ENCODE data around the gene TLX2. TPM values are rescaled to one million over a fixed set of nuclear protein-coding genes. Genes with fewer than 3 reads are reported as not detected.

Gene TLX2
- total and polyA plus RNA-seq, 2 of the 8 experiments (the other 6 are each of a cell fraction or from before 2014, with no cell fraction given) = 0.06 to 0.17 TPM

- Histone ChIP-seq H4K5ac (ENCODE audit: insufficient read length, low read depth, low read length) (no peak overlapping the region), H2BK120ac (replicated peaks; ENCODE audit: low read depth, low read length) (no peak overlapping the region), H3K79me1 (ENCODE audit: low read depth, low read length) (no peaks in the 10 kb centered on the region), H3K79me2 (ENCODE audit: control insufficient read depth in 1 of 2, insufficient read depth in 2 of 2, low read length in 2 of 2) (no peaks in the 10 kb centered on the region), H4K91ac (replicated peaks; ENCODE audit: insufficient read length, low read length) (no peak overlapping the region), H4K20me1 (replicated peaks in 1 of 2; ENCODE audit: control insufficient read depth in 1 of 2, insufficient read depth in 2 of 2, low read length in 2 of 2) (peaks cover 0 to 4% of the 10 kb centered on the region in 2 experiments), H3K4ac (replicated peaks; ENCODE audit: insufficient read length, low read depth, low read length) (no peak overlapping the region), H3K23ac (ENCODE audit: insufficient read length) (no peak overlapping the region), H2BK15ac (ENCODE audit: low read length) (peak overlapping the region; percentile 72; the same call in 1 of the 2 replicates), H2BK12ac (ENCODE audit: low read depth, low read length) (0 out of 2 replicates have a peak overlapping the region, but pooled peaks have one; percentile 23), H3K27me3 (replicated peaks in 1 of 4; ENCODE audit: control insufficient read depth in 3 of 4, extremely low read depth in 1 of 4, insufficient read depth in 3 of 4, low read length in 3 of 4) (peaks cover 0 to 21% (median 16%) of the 10 kb centered on the region in 4 experiments; a peak in 6 of 7 replicates), H3K4me3 (ENCODE audit: extremely low read depth in 1 of 4, insufficient read depth in 2 of 4, low read depth in 3 of 4, low read length in 4 of 4) (no peak overlapping the region), H3K36me3 (ENCODE audit: control insufficient read depth in 2 of 4, insufficient read depth in 4 of 4, low read length in 3 of 4) (no peaks in the 10 kb centered on the region; a peak in 1 of 8 replicates), H2AFZ (ENCODE audit: low read length) (no peak overlapping the region), H2BK5ac (ENCODE audit: low read depth, low read length) (no peak overlapping the region), H3K14ac (ENCODE audit: insufficient read length) (no peak overlapping the region), H3K23me2 (ENCODE audit: low read depth, low read length) (no peaks in the 10 kb centered on the region), H3K56ac (replicated peaks; ENCODE audit: insufficient read length, low read depth, low read length) (no peak overlapping the region), H3K4me1 (replicated peaks in 1 of 4; ENCODE audit: control insufficient read depth in 3 of 4, insufficient read depth in 4 of 4, low read length in 3 of 4) (peaks cover 0 to 6% (median 4%) of the 10 kb centered on the region in 4 experiments; a peak in 6 of 7 replicates), H2AK5ac (ENCODE audit: low read depth, low read length) (peak overlapping the region; percentile 86; the same call in 1 of the 2 replicates), H3K9me3 (ENCODE audit: insufficient read depth in 2 of 2, low read depth in 1 of 2, low read length in 1 of 2) (no peaks in the 10 kb centered on the region), H2BK20ac (ENCODE audit: low read length) (0 out of 2 replicates have a peak overlapping the region, but pooled peaks have one; percentile 32), H3K27ac (ENCODE audit: low read depth, low read length) (no peak overlapping the region), H3K9ac (replicated peaks in 1 of 4; ENCODE audit: extremely low read depth in 1 of 4, low read depth in 3 of 4, low read length in 3 of 4) (no peak overlapping the region), H4K8ac (ENCODE audit: extremely low read depth, insufficient read depth, low read length) (no peak overlapping the region), H3K4me2 (ENCODE audit: insufficient read depth in 1 of 2, low read depth in 2 of 2, low read length in 2 of 2) (peak overlapping the region; percentile 8 to 15; a peak in 2 of 4 replicates), H3K18ac (ENCODE audit: extremely low read depth, low read length) (peak overlapping the region; percentile 71; the same call in 1 of the 2 replicates)
- FAIRE-seq (no peak), DNase-seq (ENCODE audit: low read depth in 1 of 2, low spot score in 2 of 2) (no peak)
- ChIA-PET POLR2A (ENCODE audit: partially characterized antibody) (interaction anchor here (1.0 to 1.5 kb wide), 2 partner anchors 17 to 120 kb away, joined by 3 read pairs; no protein-coding TSS in a partner anchor), CTCF (ENCODE audit: partially characterized antibody) (interaction anchor here (0.6 to 7.5 kb wide), 5 partner anchors 11 to 732 kb away, joined by 3 to 56 read pairs (median 7); partner anchors contain the start of gene STAMBP)
- WGBS, 2 experiments (ENCODE audit: extremely low coverage in 1 of 2, insufficient coverage in 1 of 2, insufficient read length in 1 of 2, insufficient replicate concordance in 2 of 2, low coverage in 1 of 2, low lambda C conversion rate in 2 of 2, missing lambda C conversion rate in 1 of 2) = 72% methylated on average over 6 of the region's 6 CpGs; no CpG with 5 or more reads in 1 of the 2 experiments
- no peak for TF ChIP-seq SP2 (IDR thresholded peaks at IDR 0.05; ENCODE audit: low read length)
- no peak for TF ChIP-seq GTF2F1 (IDR thresholded peaks at IDR 0.05; ENCODE audit: borderline replicate concordance, low read depth, low read length)
- TF ChIP-seq POU5F1 (IDR thresholded peaks at IDR 0.05; ENCODE audit: low read depth, low read length) = no peak
- TF ChIP-seq SP4 (IDR thresholded peaks at IDR 0.05; ENCODE audit: low read length) = no peak
- no peak for TF ChIP-seq GABPA (IDR thresholded peaks at IDR 0.05; ENCODE audit: borderline replicate concordance, insufficient read depth, low read length)
- TF ChIP-seq YY1 (IDR thresholded peaks at IDR 0.05; ENCODE audit: low read depth, low read length) = no peak
- no peak for TF ChIP-seq HDAC2 (IDR thresholded peaks at IDR 0.05; ENCODE audit: borderline replicate concordance in 1 of 2, low read depth in 2 of 2, low read length in 2 of 2)
- TF ChIP-seq PHF8 (conservative IDR thresholded peaks at IDR 0.05; ENCODE audit: low read depth, low read length) = no peak
- TF ChIP-seq CHD2 (IDR thresholded peaks at IDR 0.05; ENCODE audit: low read length) = no peak
- TF ChIP-seq RFX5 (IDR thresholded peaks at IDR 0.05; ENCODE audit: borderline replicate concordance, low read depth, low read length) = no peak
- no peak for TF ChIP-seq BCL11A (IDR thresholded peaks at IDR 0.05; ENCODE audit: low read depth in 2 of 2, low read length in 2 of 2)
- no peak for TF ChIP-seq TAF1 (IDR thresholded peaks at IDR 0.05; ENCODE audit: low read depth, low read length)
- TF ChIP-seq KDM4A (IDR thresholded peaks at IDR 0.05; ENCODE audit: low read depth, low read length, severe bottlenecking) = no peak
- no peak for TF ChIP-seq TEAD4 (IDR thresholded peaks at IDR 0.05; ENCODE audit: low read depth, low read length)
Measured at GRCh38 chr2:74560591-74560990, 46.3 kb downstream of the TLX2 start.

All from H1 (cell line).